Upper lobe of left lung (tissue), 6 donors: Measurements from ENCODE around the gene LHX4. TPM values are rescaled to one million over a fixed set of nuclear protein-coding genes. Genes with fewer than 3 reads are reported as not detected.

Experiments used
- ATAC-seq, 2 donors: fragments of 200-7000 bp; cut with Tn5 transposase; one replicate each; pipeline ENCODE4 v1.9.1; 2022; ENCODE audit warnings: mild to moderate bottlenecking in 2 of 2, moderate library complexity in 2 of 2; ENCODE audit not compliant: low FRiP score in 2 of 2
- DNase-seq, 2 donors: peaks; one replicate each; pipeline ENCODE4 v3.0.0-alpha.2; 2019 to 2020
- H3K27ac ChIP-seq, 4 donors: fragments of 200-600 bp; sonication (generic); one replicate each; pipeline ENCODE4 v1.5.1; 2016 to 2019
- H3K27me3 ChIP-seq, 4 donors: fragments of 200-600 bp; sonication (generic); one replicate each; pipeline ENCODE4 v1.5.1; 2017 to 2019
- H3K36me3 ChIP-seq, 4 donors: fragments of 200-600 bp; sonication (generic); one replicate each; pipeline ENCODE4 v1.5.1; 2016 to 2019
- H3K4me1 ChIP-seq, 4 donors: fragments of 200-600 bp; sonication (generic); one replicate each; pipeline ENCODE4 v1.5.1; 2018 to 2019
- H3K4me3 ChIP-seq, 4 donors: fragments of 200-600 bp; sonication (generic); one replicate each; pipeline ENCODE4 v1.5.1; 2017 to 2019; ENCODE audit warnings: mild to moderate bottlenecking in 2 of 4, moderate library complexity in 1 of 4
- H3K9me3 ChIP-seq, 4 donors: fragments of 200-600 bp; sonication (generic); one replicate each; pipeline ENCODE4 v1.5.1; 2018 to 2019
- EP300 ChIP-seq, 4 donors: sonication (generic); formaldehyde crosslinking; IDR thresholded peaks; one replicate each; pipeline ENCODE4 v1.5.1; 2017; ENCODE audit warnings: antibody characterized with exemption in 4 of 4, control low read depth in 2 of 4
- POLR2A ChIP-seq, 4 donors: fragments of 450-650 bp; IDR thresholded peaks; one replicate each; pipeline ENCODE4 v1.5.1; 2016 to 2017; ENCODE audit warnings: antibody characterized with exemption in 4 of 4, mild to moderate bottlenecking in 2 of 4
- POLR2AphosphoS5 ChIP-seq, 2 donors: sonication (generic); formaldehyde crosslinking; IDR thresholded peaks; one replicate each; pipeline ENCODE4 v1.5.1; 2017; ENCODE audit warnings: antibody characterized with exemption in 2 of 2
- WGBS, 2 donors: methylation state at CpG; one replicate each; pipeline ENCODE4 v1.1.5; 2017 to 2018; 5-methylcytosine and 5-hydroxymethylcytosine counted together
- total RNA-seq, 6 donors: library from RNA; depleted of rRNA in 4 of 6; stranded (reverse); fragments of >200 nt in 4 of 6; gene quantifications; one replicate each; pipeline versions ENCODE4 v1.1.0 to v1.2.1, GENCODE V29; 2016 to 2021
- TF ChIP-seq, protein P1 (sequence below), 6 experiments: fragments of 450-650 bp in 4 of 6; fragments of 200-600 bp in 2 of 6; sonication (generic) in 2 of 6; IDR thresholded peaks; one replicate each; pipeline ENCODE4 v1.5.1; 2016 to 2019; ENCODE audit warnings: antibody characterized with exemption in 6 of 6
- donor health status: DM: no; HTN: no; CAD: no; lungs with moderate emphysema.
- donor health status: DM: no; HTN: yes; CAD: no; lungs with severe emphysema.

LHX4 gene
- total RNA-seq, 6 donors from 2014 or later = 0.17 to 1.0 (median 0.30) TPM; not detected in 3

DNA sequence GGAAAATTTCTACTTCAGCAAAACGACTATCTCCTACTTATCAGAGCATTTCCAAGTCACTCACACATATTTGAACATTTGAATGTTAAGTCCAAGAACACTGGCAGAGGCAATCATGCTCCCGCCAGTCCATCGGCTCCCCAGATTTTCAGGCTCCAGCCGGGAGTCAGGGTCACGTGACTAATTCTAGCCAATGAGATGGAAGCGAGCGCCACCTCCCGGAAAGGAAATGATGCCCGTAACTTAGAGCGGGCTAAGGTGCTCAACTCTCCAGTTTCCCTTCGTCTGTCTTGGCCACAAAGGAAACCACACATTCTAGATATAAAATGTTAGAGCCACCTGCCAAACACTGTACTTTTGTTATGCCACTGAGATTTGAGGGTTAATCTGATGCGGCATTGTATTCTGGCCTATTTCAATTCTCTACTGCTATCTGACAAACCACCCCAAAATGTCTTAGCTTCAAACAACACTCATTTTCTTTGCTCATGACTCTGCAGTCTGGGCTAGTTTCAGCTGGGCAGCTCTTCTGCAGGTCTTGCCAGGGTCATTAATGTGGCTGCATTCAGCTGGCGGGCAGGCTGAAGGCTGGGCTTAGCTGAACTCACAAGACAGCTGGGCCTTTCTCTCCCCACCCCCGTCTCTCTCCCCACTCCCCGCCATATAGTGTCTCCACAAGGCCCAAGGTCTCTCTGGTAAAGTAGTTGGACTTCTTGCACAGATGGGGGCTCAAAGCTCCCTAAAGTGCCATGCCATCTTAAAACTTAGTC lies 16.5 kb upstream of the LHX4 start:
- Histone ChIP-seq H3K4me3 (peak overlapping the region in 1 of 4 donors; percentile 8), H3K27me3 (no peaks in the 10 kb centered on the region), H3K36me3 (no peaks in the 10 kb centered on the region), H3K4me1 (peaks cover 0 to 6% (median 0%) of the 10 kb centered on the region in 4 donors), H3K9me3 (no peaks in the 10 kb centered on the region), H3K27ac (no peak overlapping the region)
- no peak for TF ChIP-seq POLR2A (IDR thresholded peaks at IDR 0.05)
- TF ChIP-seq EP300 (IDR thresholded peaks at IDR 0.05) = no peak
- TF ChIP-seq, protein P1, sequence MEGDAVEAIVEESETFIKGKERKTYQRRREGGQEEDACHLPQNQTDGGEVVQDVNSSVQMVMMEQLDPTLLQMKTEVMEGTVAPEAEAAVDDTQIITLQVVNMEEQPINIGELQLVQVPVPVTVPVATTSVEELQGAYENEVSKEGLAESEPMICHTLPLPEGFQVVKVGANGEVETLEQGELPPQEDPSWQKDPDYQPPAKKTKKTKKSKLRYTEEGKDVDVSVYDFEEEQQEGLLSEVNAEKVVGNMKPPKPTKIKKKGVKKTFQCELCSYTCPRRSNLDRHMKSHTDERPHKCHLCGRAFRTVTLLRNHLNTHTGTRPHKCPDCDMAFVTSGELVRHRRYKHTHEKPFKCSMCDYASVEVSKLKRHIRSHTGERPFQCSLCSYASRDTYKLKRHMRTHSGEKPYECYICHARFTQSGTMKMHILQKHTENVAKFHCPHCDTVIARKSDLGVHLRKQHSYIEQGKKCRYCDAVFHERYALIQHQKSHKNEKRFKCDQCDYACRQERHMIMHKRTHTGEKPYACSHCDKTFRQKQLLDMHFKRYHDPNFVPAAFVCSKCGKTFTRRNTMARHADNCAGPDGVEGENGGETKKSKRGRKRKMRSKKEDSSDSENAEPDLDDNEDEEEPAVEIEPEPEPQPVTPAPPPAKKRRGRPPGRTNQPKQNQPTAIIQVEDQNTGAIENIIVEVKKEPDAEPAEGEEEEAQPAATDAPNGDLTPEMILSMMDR (IDR thresholded peaks at IDR 0.05) = no peak
- no peak for DNase-seq
- WGBS, 2 donors = 57 to 65% methylated on average over 15 of the region's 15 CpGs
- no peak for ATAC-seq

DNA sequence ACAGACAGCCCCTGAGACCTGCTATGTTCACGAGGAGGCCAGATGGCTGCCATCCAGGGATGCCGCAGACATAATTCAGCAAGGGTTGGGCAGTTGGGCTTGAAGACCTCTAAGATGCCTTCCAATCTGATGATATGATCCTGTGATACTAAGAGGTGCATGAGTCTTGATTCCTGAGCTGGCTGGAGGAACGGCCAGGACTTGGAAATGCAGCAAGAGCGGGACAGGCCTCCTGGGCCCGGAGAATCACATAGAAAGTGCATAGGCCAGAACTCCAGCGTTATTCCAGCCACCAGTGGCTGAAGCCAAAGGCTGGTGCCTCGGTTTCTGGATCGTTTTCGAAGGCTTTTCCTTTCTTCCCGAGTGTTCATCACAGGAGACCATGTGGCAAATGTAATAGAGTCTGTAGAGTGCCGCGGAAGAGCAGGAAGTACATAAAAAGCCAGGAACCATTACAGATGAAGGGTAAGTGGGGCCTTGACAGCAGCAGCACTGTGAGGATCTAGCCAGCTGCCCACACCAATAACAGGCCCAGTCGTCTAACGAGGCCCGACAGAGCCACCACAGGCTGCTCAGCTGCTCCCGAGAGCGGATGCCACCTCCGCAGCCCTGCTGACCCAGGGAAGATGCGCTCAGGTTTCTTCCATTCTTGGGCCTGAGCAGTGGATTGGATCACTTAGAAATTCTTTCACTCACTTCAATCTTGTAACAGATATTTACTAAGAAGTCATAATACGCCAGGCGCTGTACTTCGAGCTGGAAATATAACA lies 14.0 kb upstream of the LHX4 start:
- no peak for TF ChIP-seq POLR2AphosphoS5 (IDR thresholded peaks at IDR 0.05)
- TF ChIP-seq, protein P1 (IDR thresholded peaks at IDR 0.05) = no peak
- no peak for TF ChIP-seq POLR2A (IDR thresholded peaks at IDR 0.05)
- no peak for TF ChIP-seq EP300 (IDR thresholded peaks at IDR 0.05)
- ATAC-seq (no peak), DNase-seq (no peak)

DNA sequence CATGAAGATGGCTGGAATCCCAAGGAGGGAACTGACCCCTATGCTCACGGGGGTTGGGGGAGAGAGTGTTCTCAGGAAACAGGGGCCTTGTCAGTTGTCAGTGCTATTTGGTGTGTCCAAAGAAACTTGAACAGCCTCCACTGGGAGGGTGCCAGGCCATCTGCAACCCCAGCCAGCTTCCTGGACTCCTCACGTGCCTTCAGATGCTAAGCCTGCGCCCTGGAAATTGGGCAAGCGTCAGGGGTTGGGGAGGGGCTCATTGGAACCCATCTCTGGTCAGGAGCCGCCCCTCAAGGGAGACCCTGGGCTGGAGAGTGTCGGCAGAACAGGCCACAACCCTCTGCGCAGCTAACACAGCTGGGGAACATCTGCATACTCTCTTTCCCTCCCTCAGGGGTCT lies 13.1 kb upstream of the LHX4 start:
- H3K4me1 ChIP-seq = peaks cover 0 to 6% (median 0%) of the 10 kb centered on the region in 4 donors
- no peak for DNase-seq

More for the DNA sequence above, 14.0 kb upstream of the LHX4 start:
- Histone ChIP-seq H3K4me1 (peaks cover 0 to 6% (median 0%) of the 10 kb centered on the region in 4 donors), H3K27ac (no peak overlapping the region), H3K4me3 (no peak overlapping the region), H3K36me3 (no peaks in the 10 kb centered on the region), H3K27me3 (no peaks in the 10 kb centered on the region), H3K9me3 (no peaks in the 10 kb centered on the region)
- WGBS, 2 donors = 77 to 87% methylated on average over 18 to 22 of the region's 22 CpGs

DNA sequence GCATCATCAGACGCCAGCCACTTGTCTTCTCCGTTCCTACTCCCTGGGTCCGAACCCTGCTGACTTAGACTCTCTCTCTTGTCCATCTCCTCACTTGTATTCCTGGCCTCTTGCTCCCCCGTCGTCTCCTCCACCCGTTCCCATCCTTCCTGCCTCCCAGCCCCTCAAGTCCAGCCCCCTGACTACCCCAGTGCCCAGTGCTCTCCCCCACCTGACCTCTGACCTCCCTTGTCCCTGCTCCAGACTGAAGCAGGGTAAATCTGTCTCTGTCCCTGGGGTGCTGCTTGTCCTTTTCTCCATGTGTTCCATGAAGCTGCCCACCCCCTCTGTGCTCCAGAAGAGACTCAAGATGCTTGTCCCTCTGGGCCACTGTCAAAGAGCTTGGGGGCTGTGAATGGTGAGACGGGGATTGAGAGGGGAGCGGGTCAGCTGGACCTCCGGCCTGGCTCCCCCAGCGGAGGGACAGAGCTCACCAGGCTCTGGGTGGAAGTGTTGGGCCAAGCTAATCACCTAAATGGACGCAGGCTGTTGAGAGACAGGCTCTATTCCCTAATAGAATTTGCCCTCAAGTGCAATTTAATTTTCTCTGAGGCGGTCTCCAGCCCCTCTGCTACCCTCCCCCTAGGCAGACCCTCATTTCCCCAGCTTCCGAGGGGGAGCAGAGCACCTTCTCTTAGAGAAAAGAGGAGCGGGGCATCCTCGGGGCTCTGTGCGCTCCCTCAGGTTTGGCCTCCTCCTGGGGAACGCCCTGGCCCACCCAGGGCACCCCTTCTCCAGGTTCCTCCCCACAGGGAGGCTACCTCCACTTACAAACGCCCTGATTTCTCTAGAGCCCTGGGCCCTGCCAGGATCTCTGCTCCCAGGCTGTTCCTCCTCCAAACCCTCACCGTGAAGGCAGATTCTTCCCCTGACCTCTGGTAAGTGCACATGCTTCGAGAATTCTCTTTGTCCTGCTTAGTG lies 11.0 kb upstream of the LHX4 start:
- DNase-seq = peak in 1 of 2 donors; percentile 34
- Histone ChIP-seq H3K9me3 (no peaks in the 10 kb centered on the region), H3K27ac (no peak overlapping the region), H3K27me3 (no peaks in the 10 kb centered on the region), H3K4me3 (no peak overlapping the region), H3K36me3 (no peaks in the 10 kb centered on the region), H3K4me1 (no peaks in the 10 kb centered on the region)
- TF ChIP-seq, protein P1 (IDR thresholded peaks at IDR 0.05) = no peak
- TF ChIP-seq EP300 (IDR thresholded peaks at IDR 0.05) = no peak
- TF ChIP-seq POLR2A (IDR thresholded peaks at IDR 0.05) = no peak
- no peak for TF ChIP-seq POLR2AphosphoS5 (IDR thresholded peaks at IDR 0.05)
- WGBS, 2 donors = 79 to 88% methylated on average over 16 to 20 of the region's 20 CpGs
- ATAC-seq = no peak

More for the DNA sequence above, 13.1 kb upstream of the LHX4 start:
- Histone ChIP-seq H3K9me3 (no peaks in the 10 kb centered on the region), H3K27ac (no peak overlapping the region), H3K27me3 (no peaks in the 10 kb centered on the region), H3K36me3 (no peaks in the 10 kb centered on the region), H3K4me3 (no peak overlapping the region)
- WGBS, 2 donors = 58 to 77% methylated on average over 7 of the region's 7 CpGs
- no peak for ATAC-seq
- TF ChIP-seq, protein P1 (IDR thresholded peaks at IDR 0.05) = no peak
- TF ChIP-seq POLR2AphosphoS5 (IDR thresholded peaks at IDR 0.05) (no peak), EP300 (IDR thresholded peaks at IDR 0.05) (no peak), POLR2A (IDR thresholded peaks at IDR 0.05) (no peak)
